PC-3 (cell line): ENCODE measurements around the gene LIN37.

Source experiments
- CTCF ChIP-seq: fragments of 300-600 bp; sonication (generic); conservative IDR thresholded peaks from 2 replicates; pipeline ENCODE4 v1.5.1; 2017; ENCODE audit warnings: antibody characterized with exemption, low read depth, mild to moderate bottlenecking, low read length
- EZH2 ChIP-seq: fragments of 300-600 bp; sonication (generic); IDR thresholded peaks from one replicate; pipeline ENCODE4 v1.6.1; 2017; ENCODE audit warnings: antibody characterized with exemption, mild to moderate bottlenecking, low read length; ENCODE audit not compliant: unreplicated experiment
- EZH2phosphoT487 ChIP-seq: fragments of 300-600 bp; sonication (generic); IDR thresholded peaks from 2 replicates; pipeline ENCODE4 v1.6.1; 2018; ENCODE audit warnings: mild to moderate bottlenecking, antibody characterized with exemption, low read length, borderline replicate concordance

DNA sequence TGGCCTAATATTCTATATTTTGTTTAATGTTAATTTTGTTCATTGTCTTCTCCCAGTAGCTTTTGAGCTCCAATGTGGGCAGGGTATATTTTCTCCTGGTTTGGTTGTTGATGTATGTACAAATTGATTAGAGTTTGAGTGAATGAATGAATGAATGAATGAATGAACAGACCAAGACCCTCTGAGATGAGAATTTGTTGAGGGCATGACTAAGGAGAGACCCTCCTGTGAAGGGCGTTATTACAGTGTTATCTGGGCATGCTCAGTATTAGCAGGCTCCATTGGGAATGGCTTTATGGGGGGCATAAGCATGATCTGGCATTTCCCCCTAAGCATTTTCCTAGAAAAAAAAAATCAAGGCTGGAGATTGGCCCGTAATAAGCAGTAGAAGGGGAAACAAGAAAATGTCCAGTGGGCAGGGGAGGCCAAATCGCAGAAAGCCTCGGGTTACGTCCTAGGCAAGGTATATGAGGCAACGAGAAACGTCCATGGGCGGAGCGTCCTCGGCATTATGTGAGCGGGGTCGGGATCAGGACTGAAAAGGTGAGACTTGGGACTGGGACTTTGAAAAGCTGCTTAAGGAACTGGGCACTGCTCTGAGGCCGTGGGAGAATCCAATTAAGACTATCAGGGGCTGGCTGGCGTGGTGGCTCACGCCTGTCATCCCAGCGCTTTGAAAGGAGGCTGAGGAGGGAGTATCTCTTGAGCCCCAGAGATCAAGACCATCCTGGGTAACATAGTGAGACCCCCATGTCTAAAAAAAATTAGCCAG, 26.1 kb downstream of the LIN37 start:
- TF ChIP-seq CTCF (no peak), EZH2 (no peak), EZH2phosphoT487 (no peak)
